NCI-H510A treated with DMSO at 0.1 percent for 48 hours (cell line): Measurements from ENCODE around the gene FRRS1.
A peak's percentile ranks its signal among the peaks of the same experiment; 100 is the strongest.
"Not testable (repeated sequence)": the region's sequence is repeated elsewhere in the genome, so short reads cannot be mapped to it uniquely, and the experiment has no call there.

ENCODE experiments used
- DNase-seq: peaks from one replicate; lab custom pipeline; 2025; lab: John Stamatoyannopoulos, UW

Gene FRRS1

GRCh38 chr1:99768104-99768503 is 1.7 kb upstream of the FRRS1 start:
- DNase-seq, result no peak

- DNase-seq, result no peak
These were observed 1.5 kb downstream of the FRRS1 start for GRCh38 chr1:99764909-99765308.

- no peak for DNase-seq
These were observed 2.0 kb downstream of the FRRS1 start for GRCh38 chr1:99764439-99764838.

- no peak for DNase-seq
These were observed 2.5 kb downstream of the FRRS1 start for GRCh38 chr1:99763956-99764355.

GRCh38 chr1:99761774-99762173 is 4.7 kb downstream of the FRRS1 start:
- DNase-seq, result no peak

- no peak for DNase-seq
These were observed 6.8 kb downstream of the FRRS1 start for GRCh38 chr1:99759518-99760160.

- DNase-seq, result not testable (repeated sequence)
These were observed 7.5 kb downstream of the FRRS1 start for GRCh38 chr1:99758686-99759517.

GRCh38 chr1:99758073-99758511 is 8.3 kb downstream of the FRRS1 start:
- no peak for DNase-seq

- DNase-seq, result no peak
These were observed 9.8 kb downstream of the FRRS1 start for GRCh38 chr1:99756598-99756997.

GRCh38 chr1:99755664-99756063 is 10.8 kb downstream of the FRRS1 start:
- DNase-seq, result no peak

- DNase-seq, result no peak
These were observed 11.7 kb downstream of the FRRS1 start for GRCh38 chr1:99754697-99755096.

GRCh38 chr1:99754055-99754626 is 12.3 kb downstream of the FRRS1 start:
- DNase-seq, result no peak

GRCh38 chr1:99751877-99752504 is 14.4 kb downstream of the FRRS1 start:
- DNase-seq, result no peak

GRCh38 chr1:99749504-99750347 is 16.7 kb downstream of the FRRS1 start:
- no peak for DNase-seq

GRCh38 chr1:99748419-99748818 is 18.0 kb downstream of the FRRS1 start:
- no peak for DNase-seq

GRCh38 chr1:99745684-99746083 is 20.8 kb downstream of the FRRS1 start:
- DNase-seq, result no peak

GRCh38 chr1:99745061-99745460 is 21.4 kb downstream of the FRRS1 start:
- no peak for DNase-seq

GRCh38 chr1:99740141-99740540 is 26.3 kb downstream of the FRRS1 start:
- no peak for DNase-seq

- no peak for DNase-seq
These were observed 27.5 kb downstream of the FRRS1 start for GRCh38 chr1:99738858-99739465.

- DNase-seq, result peak; percentile 10
These were observed 29.4 kb downstream of the FRRS1 start for GRCh38 chr1:99737016-99737415.

GRCh38 chr1:99735852-99736251 is 30.6 kb downstream of the FRRS1 start:
- DNase-seq, result no peak
